ENCODE measurements around the gene ADGRV1.

Gene ADGRV1

DNA sequence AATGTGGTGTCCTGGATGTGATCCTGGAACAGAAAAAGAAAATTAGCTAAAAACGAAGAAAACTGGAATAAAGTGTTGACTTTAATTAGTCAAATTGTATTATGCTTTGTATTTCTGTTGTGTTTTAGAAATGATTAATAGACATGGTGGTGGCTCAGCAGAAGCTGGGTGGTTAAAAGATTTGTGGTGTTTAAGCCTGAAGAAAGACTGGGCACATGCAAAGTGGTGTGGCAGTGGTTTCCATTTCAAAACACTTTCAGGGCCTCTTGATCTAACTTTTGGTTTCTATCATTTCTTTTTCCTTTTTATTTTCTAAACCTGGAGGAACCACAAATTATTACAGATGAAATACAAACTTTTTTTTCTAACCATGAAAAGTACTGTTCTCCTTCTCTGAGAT lies 44.1 kb downstream of the ADGRV1 start:
- TF ChIP-seq, protein P1, sequence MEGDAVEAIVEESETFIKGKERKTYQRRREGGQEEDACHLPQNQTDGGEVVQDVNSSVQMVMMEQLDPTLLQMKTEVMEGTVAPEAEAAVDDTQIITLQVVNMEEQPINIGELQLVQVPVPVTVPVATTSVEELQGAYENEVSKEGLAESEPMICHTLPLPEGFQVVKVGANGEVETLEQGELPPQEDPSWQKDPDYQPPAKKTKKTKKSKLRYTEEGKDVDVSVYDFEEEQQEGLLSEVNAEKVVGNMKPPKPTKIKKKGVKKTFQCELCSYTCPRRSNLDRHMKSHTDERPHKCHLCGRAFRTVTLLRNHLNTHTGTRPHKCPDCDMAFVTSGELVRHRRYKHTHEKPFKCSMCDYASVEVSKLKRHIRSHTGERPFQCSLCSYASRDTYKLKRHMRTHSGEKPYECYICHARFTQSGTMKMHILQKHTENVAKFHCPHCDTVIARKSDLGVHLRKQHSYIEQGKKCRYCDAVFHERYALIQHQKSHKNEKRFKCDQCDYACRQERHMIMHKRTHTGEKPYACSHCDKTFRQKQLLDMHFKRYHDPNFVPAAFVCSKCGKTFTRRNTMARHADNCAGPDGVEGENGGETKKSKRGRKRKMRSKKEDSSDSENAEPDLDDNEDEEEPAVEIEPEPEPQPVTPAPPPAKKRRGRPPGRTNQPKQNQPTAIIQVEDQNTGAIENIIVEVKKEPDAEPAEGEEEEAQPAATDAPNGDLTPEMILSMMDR (IDR thresholded peaks at IDR 0.05; ENCODE audit: poor library complexity, severe bottlenecking) = no peak
- Histone ChIP-seq H3K27me3 (ENCODE audit: insufficient read depth, poor library complexity, severe bottlenecking) (no peaks in the 10 kb centered on the region), H3K27ac (ENCODE audit: poor library complexity, severe bottlenecking) (no peak overlapping the region), H3K36me3 (ENCODE audit: low read depth) (no peaks in the 10 kb centered on the region), H3K4me1 (ENCODE audit: insufficient read depth, poor library complexity, severe bottlenecking) (no peaks in the 10 kb centered on the region), H3K9me3 (ENCODE audit: severe bottlenecking) (no peaks in the 10 kb centered on the region), H3K4me3 (ENCODE audit: severe bottlenecking) (no peak overlapping the region)
- ATAC-seq (ENCODE audit: low read depth) (no peak), DNase-seq (ENCODE audit: low spot score) (no peak)

GRCh38 chr5:90606539-90606938 lies 47.9 kb downstream of the ADGRV1 start:
- ATAC-seq (ENCODE audit: low read depth) (no peak), DNase-seq (ENCODE audit: low spot score) (no peak)
- Histone ChIP-seq H3K4me1 (ENCODE audit: insufficient read depth, poor library complexity, severe bottlenecking) (no peaks in the 10 kb centered on the region), H3K27me3 (ENCODE audit: insufficient read depth, poor library complexity, severe bottlenecking) (peaks cover 6% of the 10 kb centered on the region), H3K27ac (ENCODE audit: poor library complexity, severe bottlenecking) (no peak overlapping the region), H3K4me3 (ENCODE audit: severe bottlenecking) (no peak overlapping the region), H3K36me3 (ENCODE audit: low read depth) (no peaks in the 10 kb centered on the region), H3K9me3 (ENCODE audit: severe bottlenecking) (no peaks in the 10 kb centered on the region)
- TF ChIP-seq, protein P1 (IDR thresholded peaks at IDR 0.05; ENCODE audit: poor library complexity, severe bottlenecking) = peak; percentile 40

DNA sequence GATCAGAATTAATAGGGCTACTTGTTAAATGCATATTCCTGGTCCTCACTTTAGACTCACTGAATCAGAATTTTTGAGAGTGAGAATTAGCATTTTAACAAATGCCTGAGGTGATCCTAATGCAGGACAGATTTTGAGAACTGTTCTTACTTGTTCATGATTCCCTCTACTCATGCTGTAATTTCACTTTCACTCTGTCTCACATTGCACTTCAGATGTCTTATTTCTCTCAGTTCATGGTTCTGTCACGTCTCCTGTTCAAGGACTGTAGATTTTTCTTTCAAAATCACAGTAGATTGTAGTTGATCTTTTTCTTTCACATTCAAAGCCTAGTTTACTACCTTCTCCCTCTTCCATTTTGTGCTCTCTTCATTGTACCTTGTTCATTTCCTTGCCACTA lies 54.3 kb downstream of the ADGRV1 start:
- Histone ChIP-seq H3K4me3 (ENCODE audit: severe bottlenecking) (no peak overlapping the region), H3K27ac (ENCODE audit: poor library complexity, severe bottlenecking) (no peak overlapping the region), H3K27me3 (ENCODE audit: insufficient read depth, poor library complexity, severe bottlenecking) (peaks cover 12% of the 10 kb centered on the region), H3K36me3 (ENCODE audit: low read depth) (no peaks in the 10 kb centered on the region), H3K4me1 (ENCODE audit: insufficient read depth, poor library complexity, severe bottlenecking) (no peaks in the 10 kb centered on the region), H3K9me3 (ENCODE audit: severe bottlenecking) (peaks cover 2% of the 10 kb centered on the region)
- TF ChIP-seq, protein P1 (IDR thresholded peaks at IDR 0.05; ENCODE audit: poor library complexity, severe bottlenecking) = no peak
- no peak for DNase-seq (ENCODE audit: low spot score)
- ATAC-seq (ENCODE audit: low read depth) = no peak

DNA sequence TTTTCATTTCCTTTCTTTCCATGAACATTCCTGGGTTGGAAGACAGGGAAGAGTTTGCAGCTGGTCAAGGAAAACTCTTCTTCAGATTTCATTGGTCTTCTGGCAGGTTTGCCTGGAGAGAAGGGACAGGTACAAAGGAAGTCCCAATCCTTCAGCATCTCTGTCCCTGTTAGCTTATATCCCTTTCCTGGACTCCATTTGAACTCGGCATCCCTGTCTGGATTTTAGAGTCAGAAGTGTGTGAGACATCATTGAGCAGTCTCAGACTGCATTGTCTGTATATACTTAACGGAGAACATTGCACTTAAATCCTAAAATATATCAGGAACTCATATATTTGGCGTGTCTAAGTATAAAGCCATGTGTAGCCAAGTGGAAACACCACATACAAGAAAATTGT lies 54.9 kb downstream of the ADGRV1 start:
- TF ChIP-seq, protein P1 (IDR thresholded peaks at IDR 0.05; ENCODE audit: poor library complexity, severe bottlenecking) = no peak
- DNase-seq (ENCODE audit: low spot score) (no peak), ATAC-seq (ENCODE audit: low read depth) (no peak)
- Histone ChIP-seq H3K27ac (ENCODE audit: poor library complexity, severe bottlenecking) (no peak overlapping the region), H3K4me1 (ENCODE audit: insufficient read depth, poor library complexity, severe bottlenecking) (no peaks in the 10 kb centered on the region), H3K36me3 (ENCODE audit: low read depth) (no peaks in the 10 kb centered on the region), H3K4me3 (ENCODE audit: severe bottlenecking) (no peak overlapping the region), H3K9me3 (ENCODE audit: severe bottlenecking) (peaks cover 2% of the 10 kb centered on the region), H3K27me3 (ENCODE audit: insufficient read depth, poor library complexity, severe bottlenecking) (peaks cover 12% of the 10 kb centered on the region)

- no peak for DNase-seq (ENCODE audit: low spot score)
- Histone ChIP-seq H3K36me3 (ENCODE audit: low read depth) (no peaks in the 10 kb centered on the region), H3K9me3 (ENCODE audit: severe bottlenecking) (peaks cover 2% of the 10 kb centered on the region), H3K27ac (ENCODE audit: poor library complexity, severe bottlenecking) (no peak overlapping the region), H3K4me1 (ENCODE audit: insufficient read depth, poor library complexity, severe bottlenecking) (no peaks in the 10 kb centered on the region), H3K27me3 (ENCODE audit: insufficient read depth, poor library complexity, severe bottlenecking) (peaks cover 12% of the 10 kb centered on the region), H3K4me3 (ENCODE audit: severe bottlenecking) (no peak overlapping the region)
- ATAC-seq (ENCODE audit: low read depth) = no peak
- TF ChIP-seq, protein P1 (IDR thresholded peaks at IDR 0.05; ENCODE audit: poor library complexity, severe bottlenecking) = no peak
Observed at GRCh38 chr5:90613918-90614504, 55.4 kb downstream of the ADGRV1 start.
